ENCODE data around the gene SCYGR2.
"Not testable (repeated sequence)": the region's sequence is repeated elsewhere in the genome, so short reads cannot be mapped to it uniquely, and the experiment has no call there.

- TF ChIP-seq CTCF (conservative IDR thresholded peaks at IDR 0.05 in 1 of 2, IDR thresholded peaks at IDR 0.05 in 1 of 2; ENCODE audit: extremely low read depth in 1 of 2, insufficient read depth in 1 of 2, low read depth in 1 of 2, low read length in 2 of 2); EZH2 (IDR thresholded peaks at IDR 0.05; ENCODE audit: borderline replicate concordance, low read length): not testable (repeated sequence)
Observed at GRCh38 chr2:227598835-227599503, at the start of gene SCYGR2.

All from mammary epithelial cell (primary cell).